Fibroblast of skin of right biceps (primary cell): ENCODE results near the gene PTK6.
"Not testable (repeated sequence)": the region's sequence is repeated elsewhere in the genome, so short reads cannot be mapped to it uniquely, and the experiment has no call there.

Experiments
- DNase-seq: peaks from one replicate; pipeline ENCODE4 v3.0.0-alpha.2; 2013

PTK6 gene

DNA sequence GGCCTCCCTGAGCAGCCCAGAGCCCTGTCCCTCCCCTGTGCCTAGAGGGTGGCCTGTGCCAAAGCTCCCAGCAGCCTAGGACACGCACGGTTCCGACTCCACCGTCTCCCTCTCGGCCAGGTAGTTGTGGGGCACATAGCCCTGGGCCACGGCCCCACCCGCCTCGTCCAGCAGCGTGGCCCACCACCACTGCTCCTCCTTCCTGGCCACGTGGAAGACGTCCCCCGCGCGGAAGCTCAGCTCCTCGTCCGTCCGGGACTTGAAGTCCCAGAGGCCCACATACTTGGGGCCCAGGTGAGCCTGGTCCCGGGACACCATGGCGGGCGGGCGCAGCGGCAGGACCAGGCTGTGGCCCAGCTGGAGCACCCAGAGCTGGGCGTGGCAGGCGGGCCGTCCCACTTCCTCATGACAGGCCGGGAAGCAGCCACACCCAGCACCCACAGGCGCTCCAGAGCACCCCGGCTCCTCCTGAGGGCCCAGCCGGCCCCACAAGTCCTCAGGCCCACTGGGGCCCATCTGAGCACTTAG, at the start of gene PTK6:
PTK6 (minus strand) TSS at position 380 of the 528 bp plus-strand sequence; CDS start at position 318, 62 bp downstream.
- no peak for DNase-seq

DNA sequence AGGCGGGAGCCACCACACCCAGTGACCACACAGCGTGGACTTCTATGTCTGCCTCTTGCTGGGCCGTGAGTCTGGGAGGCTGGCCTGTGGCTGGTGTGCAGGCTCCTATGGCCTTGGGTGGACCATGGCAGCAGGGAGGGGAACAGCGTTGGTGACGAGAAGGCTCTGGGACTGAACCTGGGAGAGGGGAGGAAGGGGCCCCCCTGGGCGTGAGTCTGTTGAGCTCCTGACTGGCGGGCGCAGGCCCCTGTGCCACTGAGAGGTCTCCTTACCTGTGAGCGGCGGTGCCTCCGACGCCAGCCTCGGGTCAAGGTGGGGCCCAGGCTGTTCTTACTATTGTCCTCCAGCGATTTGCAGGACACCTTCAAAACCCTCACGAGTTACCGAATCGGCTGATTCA, 49.6 kb upstream of the PTK6 start:
- DNase-seq = no peak

DNA sequence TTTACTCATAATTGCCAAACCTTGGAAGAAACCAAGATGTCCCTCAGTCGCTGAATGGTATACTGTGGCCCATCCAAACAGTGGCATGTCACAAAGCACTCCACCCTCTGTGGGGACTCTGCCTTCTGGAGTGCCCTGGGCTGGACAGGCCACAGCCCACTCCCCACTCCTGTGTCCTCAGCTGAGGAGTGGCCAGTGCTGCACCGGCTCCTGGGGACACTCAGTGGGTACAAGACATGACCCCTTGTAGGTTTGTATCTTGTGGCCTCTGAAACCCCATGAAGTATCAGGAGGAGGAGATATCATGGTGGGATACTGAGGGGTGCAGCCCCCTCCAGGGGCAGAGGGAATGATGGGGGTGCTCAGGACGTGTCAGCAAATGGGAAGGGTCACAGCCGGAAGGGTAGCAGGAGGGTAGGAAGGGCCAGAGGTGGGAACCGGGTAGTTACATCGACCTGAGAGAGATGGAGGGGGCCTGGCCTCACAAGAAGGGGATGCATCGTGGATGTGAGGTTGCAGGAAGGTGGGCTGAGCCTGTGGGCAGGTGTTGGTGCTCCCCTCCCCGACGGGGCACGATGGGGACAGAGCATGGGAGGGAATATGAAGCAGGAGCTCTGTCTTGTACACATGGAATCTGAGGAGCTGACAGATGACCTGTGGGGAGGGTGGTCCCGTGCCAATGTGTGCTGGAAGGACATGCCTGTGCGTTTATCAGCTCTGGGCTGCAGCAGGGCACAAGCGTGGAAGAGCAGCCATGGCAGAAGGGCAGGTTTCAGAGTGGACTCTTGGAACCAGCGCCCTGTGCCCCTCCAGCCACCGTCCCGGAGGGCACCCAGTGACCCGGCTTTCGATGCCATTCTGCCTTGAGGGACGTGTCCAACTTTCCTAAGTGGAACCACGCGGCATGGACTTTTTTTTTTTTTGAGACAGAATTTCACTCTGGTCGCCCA, 48.7 kb upstream of the PTK6 start:
- DNase-seq = no peak

DNA sequence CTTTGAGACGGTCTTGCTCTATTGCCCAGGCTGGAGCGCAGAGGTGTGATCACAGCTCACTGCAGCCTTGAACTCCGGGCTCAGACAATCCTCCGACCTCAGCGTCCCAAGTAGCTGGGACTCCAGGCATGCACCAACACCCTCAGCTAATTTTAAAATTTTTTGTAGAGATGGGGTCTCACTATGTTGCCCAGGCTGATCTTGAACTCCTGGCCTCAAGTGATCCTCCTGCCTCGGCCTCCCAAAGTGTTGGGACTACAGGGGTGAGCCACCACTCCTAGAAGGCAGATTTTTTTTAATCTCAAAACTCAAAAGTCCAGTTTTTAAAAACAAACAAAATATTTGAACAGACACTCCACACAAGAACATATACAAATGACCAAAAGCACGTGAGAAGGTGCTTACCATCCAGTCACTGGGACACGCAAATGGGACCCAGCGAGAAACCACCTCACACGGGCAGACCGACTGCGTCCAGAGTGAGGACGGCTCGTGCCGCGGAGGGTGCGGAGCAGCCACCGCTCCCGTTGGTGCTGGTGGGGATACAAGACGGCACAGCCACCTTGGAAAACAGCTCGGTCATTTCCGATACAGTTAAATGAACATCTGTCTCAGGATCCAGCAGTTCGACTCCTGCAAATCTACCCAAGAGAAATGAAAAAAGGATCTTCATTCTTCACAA, 45.3 kb upstream of the PTK6 start:
- DNase-seq = no peak

DNA sequence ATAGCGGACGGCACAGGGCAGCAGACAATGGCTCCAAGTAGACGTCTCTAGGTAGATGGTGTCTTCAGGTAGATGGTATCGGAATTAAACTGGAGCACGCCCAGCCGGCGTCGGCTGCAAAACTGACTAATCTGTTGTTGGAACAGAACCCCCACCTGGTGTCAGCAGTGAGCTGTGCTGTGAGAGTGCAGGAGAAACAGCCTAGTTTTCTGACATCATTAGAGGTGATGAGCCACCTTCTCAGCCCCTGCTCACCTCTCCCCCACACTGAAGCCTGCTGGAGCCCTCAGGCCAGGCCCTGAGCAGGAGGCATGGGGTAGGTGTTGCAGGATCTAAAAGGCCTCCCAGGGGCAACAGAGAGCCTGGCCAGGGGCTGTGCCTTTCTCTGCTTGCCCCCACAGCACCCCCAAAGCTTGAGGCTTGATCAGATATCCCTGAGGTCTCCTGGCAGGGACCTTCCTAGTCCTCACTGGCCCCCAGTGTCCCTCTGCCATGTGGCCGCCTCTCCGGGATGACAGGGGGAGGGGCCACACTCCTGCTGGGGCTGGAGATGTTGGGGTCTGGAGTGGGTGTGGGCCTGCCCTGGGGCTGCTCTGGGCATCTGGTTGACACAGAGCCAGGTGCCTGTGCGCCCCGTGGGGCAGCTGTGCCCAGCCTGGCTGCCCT, 43.8 kb upstream of the PTK6 start:
- DNase-seq = peak; percentile 38

DNA sequence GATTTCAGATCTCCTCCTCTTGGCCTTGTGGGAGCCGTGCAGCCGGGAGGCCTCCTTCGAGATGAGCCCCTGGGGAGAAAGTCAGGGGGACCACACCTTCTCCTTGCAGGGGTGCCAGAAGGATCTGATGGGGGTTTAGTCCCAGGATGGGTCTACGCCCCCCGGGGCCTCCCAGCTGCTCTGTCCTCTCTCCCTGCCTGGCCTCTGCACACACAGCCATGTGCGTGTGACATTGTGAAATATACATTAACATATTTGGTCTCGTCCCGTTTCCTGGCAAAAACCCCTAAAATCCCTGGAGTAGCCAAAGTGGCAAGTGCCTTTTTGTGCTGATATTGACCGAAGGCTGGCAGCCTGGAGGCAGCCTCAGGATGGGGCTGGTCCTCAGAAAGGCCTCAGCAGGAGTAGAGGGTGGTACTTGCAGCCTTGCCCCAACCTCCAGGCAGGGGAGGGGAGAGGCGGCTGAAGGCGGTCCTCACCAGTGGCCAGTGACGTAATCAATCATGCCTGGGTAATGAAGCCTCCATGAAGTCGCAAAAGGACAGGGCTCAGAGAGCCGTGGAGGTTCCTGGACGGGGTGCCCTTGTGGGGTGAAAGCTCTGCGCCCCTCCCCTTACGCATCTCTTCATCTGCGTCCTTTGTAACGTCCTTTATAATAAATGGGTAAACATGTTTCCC, 42.0 kb upstream of the PTK6 start:
- DNase-seq = no peak

DNA sequence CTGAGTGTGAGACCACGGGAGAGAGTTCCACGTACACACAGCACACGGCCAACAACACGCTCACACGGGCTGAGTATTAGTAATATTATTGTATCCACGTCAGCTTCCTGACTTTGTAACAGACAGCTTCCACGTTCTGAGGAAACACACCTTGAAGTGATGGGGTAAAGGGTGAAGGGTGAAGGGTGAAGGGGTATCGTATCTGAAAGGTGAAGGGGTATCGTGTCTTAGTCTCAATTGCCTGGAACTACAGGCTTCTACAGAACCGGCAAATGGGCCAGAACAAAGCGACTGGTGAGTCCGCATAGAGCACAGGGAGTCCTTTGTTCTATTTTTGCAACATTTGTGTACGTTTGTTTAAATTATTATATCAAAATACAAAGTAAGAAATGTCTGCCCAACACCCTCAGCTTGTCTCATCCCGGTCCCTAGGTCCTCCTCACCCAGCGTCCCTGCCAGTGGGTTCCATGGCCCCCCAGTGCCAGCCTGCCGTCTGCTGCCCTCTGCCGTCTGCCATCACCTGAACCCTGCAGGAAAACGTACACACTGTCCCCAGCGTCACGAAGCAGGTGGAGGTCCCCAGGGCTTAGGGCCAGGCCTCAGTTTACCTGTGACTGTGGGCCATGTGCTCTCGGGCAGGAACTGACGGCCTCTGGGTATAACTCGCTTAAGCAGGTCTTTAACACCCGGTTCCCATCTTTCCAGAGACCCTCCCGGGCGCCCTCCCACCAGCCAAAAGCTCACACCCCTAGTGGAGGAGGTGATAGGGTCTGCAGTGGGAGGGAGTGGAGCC, 41.2 kb upstream of the PTK6 start:
- no peak for DNase-seq

DNA sequence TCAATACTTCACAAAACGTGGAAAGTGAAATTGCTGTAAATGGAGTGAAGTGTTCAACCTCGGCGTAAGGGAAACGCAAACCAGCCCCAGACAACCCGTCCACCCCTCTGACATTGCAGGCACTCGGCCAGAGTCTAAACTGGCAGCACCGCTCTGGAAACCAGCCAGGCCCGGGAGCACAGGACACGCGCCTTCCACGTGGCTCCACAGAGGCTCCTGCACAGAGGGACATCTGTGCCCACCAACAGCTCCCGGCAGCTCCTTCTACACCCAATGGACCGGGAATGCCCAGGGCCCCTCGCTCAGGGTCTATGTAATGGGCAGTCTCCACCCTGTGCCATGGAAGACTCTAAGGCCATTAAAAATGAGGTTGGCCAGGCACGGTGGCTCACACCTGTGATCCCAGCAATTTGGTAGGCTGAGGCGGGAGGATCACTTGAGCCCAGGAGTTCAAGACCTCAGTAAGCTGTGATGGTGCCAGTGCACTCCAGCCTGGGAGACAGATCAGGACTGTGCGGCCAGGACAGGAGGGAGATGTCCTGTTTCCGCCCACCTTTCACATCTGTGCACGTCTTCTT, 40.2 kb upstream of the PTK6 start:
- no peak for DNase-seq

DNA sequence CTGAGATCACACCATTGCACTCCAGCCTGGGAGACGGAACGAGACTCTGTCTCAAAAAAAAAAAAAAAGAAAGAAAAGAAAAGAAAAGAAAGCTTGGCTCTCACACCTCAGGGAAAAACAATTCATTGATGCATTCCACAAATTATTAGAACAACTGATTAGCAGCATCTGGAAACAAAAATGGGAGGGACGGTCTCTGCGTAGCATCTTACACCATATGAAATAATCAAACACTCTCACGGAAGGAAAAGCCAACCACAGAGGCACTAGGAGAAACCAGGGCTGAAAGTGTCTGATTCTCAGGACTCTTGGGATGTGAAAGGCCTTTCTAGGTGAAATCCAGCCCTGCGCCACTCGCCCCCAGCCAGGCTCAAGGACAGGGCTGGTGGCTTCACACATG, 39.1 kb upstream of the PTK6 start:
- DNase-seq = no peak

DNA sequence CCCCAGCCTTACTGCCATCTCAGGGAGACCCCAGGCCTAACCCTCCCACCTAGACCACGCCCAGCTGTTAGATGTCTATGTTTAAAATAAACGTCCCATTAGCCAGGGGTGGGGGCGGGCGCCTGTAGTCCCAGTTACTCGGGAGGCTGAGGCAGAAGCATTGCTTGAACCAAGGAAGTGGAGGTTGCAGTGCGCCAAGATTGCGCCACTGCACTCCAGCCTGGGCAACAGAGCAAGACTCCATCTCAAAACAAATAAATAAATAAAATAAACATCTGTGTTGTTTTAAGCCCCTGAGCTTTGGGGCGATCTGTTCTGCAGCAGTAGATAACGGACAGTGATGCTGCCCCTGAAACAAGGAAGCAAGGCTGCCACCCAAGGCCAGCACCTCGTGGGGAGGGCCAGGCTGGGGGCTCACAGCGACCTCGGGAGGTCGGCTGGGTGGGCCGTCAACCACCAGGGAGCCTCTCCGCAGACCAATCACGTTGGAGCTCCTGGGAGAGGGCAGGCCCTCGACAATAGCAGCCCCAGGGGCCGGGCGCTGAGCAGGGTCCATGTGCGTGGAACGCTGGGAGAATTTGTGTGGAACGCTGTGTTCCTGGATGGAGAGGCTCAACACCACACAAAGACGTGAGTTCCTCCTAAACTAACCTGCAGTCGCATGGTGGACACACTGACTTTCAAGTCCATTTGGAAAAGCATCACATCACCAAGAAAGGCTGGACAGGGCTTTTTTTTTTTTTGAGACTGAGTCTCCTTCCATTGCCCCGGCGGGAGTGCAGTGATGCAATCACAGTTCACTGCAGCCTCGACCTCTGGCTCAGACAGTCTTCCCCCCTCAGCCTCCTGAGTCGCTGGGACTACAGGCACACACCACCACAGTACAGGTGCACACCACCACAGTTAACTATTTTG, 37.9 kb upstream of the PTK6 start:
- no peak for DNase-seq

DNA sequence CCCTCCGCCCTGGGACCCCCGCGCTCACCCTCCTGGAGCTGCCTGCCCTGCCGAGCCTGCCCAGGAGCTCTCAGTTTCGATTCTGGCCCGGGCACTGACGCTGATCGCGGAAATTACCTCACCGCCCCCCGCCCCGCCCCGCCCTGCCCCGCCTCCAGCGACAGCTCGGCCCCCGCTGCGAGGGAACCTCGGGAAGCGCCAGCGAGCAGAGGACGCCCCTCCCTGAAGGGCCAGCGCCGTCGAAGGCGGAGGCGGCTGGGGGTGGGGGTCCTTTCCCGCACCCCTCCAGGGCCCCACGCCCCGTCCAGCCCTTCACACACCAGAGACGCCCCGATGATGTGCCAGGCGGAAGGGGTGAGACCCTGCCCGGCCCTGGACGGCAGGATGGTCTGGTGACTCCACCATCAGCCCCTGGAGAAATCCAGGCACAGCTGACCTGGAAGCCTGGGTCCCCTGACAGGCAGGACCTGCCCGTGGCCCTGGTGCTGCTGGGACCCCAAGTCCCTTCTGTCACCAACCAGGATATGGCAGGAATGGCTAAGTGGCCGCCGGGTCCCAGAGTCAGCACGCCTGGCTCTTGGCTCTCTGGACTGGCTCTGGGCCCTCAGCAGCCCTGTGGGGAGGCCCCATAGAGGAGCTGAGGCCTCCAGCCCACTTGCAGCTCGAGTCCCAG, 37.1 kb upstream of the PTK6 start, which contains the start of gene HELZ2:
HELZ2 (minus strand) TSS at position 84 of the 673 bp plus-strand sequence. CDS start 1,854 bp downstream, outside the sequence.
- peak; percentile 70 for DNase-seq

DNA sequence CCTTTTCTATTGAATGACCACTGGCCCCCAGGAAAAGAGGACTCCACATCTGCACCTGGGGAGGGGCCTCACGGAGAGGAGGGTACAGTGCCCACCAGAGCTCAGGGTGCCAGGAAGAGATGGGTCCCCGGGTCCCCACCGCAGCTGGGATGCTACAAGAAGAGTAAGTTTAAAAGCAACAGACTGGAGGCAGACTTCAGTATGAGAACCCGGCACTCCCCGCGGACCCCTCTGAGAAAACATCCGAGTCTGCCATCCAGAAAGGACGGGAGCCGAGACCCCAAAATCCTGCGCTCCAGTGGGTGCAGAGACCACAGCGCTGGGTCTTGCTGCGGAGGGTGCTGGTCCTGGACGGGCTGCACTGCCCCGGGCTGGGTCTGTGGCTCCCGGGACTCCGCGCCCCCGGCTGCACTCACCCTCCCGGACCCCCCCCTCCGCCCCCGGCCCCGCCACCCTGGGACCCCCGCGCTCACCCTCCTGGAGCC, 36.5 kb upstream of the PTK6 start:
- no peak for DNase-seq

DNA sequence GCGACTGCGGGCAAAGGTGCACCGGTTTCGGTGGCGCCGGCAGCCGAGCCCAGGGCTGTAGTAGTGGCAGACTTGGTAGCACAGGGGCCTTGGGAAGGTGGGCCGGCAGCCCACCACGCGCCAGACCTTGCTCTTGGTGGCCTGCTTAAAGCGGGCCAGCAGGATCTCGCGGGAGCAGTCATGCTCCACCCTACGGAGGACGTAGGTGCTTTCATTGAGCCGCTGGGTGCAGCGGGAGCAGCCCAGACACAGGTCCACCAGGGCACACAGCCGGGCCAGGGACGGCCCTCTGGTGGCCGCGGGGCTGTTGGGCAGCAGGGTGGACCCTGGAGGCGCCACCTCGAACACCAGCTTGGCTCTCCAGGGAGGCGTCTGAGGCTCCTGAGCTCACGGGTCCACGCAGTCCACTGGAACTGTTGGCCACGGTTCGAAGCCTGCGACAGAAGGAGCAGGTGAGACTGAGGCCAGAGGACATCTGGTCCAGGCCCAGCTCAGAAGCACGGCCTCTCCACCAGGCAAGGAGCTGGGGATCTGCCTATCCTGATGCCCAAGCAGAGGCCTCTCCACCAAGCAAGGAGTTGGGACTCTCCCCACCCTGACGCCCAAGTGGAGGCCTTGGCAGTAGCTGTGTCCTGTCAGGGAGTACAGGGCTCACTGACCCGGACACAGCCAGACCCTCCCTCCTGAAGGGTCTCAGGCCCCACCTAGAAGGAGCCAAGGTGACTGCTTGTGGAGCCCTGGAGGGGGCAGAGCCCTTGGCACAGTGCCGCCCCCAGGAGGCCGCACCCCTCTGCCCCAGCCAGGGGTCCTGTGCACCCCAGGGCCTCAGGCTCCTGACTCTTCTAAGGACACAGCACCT, 35.8 kb upstream of the PTK6 start:
- no peak for DNase-seq

DNA sequence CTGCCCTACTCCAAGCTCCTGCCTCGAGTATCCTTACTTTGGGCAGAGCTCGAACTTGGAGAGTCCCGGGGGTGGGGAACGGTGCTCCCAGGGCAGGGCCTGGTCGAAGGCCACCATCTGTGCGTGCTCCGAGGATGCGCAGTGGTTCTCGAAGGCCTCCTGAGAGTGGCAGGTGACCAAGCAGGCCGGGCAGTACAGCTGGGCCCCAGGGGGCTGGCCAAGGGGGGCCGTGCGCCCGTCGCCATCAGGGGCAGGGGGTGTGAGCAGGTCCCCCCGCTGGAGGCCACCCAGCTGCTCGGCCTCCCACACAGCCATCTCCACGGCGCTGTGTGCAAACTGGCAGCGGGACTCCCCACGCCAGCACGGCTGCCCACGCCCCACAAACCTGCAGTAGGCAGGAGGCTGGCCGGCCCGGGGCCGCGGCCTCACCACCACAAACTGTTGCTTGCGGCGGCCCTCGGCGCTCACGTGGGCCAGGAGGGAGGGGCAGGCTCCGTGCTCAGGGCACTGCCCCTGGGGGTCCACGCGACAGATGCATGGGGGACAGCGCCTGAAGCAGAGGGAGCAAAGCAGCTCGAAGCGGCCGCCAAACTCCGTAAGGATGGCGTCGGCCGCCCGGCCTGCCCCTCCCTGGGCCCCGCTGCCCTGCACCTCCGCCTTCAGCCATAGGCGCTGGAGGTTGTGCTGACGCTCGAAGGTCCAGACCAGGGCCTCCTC, 35.1 kb upstream of the PTK6 start:
- DNase-seq = no peak

DNA sequence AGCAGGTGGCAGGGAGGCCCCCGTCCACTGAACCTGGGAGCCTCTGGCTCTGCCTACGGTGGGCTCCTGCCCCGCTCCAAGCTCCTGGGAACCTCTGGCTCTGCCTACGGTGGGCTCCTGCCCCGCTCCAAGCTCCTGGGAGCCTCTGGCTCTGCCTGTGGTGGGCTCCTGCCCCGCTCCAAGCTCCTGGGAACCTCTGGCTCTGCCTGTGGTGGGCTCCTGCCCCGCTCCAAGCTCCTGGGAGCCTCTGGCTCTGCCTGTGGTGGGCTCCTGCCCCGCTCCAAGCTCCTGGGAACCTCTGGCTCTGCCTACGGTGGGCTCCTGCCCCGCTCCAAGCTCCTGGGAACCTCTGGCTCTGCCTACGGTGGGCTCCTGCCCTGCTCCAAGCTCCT, 33.9 kb upstream of the PTK6 start:
- not testable (repeated sequence) for DNase-seq

DNA sequence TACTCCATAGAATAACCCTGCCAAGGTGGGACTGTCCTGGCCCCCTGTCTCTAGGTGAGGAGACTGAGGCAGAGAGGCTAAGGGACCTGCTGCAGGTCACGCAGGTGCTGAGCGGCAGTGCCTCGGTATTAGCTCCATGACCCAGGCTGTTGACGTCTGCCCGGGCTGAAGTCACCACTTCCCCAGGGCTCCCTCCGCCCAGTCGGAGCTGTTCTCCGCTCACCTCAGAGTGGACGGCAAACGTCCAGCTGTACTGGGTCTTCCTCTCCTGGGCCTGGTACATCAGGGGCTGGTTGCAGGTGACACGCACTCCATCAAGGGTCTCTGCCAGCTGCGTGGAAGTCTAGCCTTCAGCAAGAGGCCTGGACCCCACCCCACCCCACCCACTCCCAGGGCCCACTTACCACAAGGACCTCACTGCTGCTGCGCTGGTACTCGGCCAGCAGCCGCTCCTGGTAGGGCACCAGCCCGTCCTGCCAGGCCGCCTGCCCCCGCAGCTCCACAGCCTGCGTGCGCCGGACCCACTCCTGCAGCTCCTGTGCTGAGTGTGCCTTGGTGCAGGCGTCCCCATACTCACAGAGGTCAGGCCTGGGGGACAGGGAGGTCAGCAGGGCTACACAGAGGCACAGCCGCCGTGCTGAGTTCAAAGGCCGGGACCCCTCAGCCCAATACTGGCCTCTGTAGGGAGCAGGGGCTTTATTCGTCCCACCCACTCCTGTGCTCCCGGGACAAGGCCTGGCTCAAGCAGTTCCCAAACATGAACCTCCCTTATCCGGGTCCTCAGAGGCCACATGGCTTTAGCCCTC, 33.3 kb upstream of the PTK6 start:
- no peak for DNase-seq
